HG02642 (cell line): ENCODE results near the gene CHRNA4.

Experiments
- ATAC-seq: cut with Tn5 transposase; IDR thresholded peaks from one replicate; pipeline ENCODE4 v1.9.1; 2021; ENCODE audit warnings: mild to moderate bottlenecking; ENCODE audit not compliant: unreplicated experiment, poor library complexity

Gene CHRNA4

DNA sequence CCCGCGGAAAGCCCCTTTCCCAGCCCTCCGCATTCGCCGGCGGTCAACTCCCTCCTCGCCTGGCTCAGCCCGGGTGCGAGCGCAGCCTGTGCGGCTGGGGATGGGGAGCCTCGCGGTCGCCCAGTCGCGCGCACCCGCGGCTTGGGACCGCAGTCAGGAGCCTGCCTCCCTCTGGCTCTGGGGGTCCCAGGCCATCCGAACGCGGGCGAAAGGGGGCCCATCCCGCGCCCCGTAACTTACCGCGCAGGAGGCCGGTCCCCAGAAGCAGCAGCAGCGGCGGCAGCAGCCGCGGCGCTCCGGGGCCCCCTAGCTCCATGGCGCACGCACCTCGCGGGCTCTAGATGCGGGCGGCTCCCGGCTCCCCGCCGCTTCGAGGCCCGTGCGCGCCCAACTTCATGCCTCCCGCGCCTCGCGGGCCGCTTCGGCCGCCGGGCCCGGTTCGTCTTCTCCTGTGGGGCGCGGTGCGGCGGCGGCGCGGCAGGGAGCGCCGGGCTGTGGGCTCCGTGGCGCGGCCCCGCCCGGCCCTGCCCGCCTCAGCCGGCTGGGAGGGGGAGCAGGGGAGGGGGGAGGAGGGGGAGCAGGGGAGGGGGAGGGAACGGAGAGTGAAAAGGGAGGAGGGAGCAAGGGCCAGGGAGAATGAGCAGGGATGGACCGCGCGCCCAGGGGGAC is at the start of gene CHRNA4:
TSS of gene CHRNA4 (minus strand) at position 500 of the 669 bp plus-strand sequence. CDS start at position 316, 184 bp downstream.
- ATAC-seq: no peak

DNA sequence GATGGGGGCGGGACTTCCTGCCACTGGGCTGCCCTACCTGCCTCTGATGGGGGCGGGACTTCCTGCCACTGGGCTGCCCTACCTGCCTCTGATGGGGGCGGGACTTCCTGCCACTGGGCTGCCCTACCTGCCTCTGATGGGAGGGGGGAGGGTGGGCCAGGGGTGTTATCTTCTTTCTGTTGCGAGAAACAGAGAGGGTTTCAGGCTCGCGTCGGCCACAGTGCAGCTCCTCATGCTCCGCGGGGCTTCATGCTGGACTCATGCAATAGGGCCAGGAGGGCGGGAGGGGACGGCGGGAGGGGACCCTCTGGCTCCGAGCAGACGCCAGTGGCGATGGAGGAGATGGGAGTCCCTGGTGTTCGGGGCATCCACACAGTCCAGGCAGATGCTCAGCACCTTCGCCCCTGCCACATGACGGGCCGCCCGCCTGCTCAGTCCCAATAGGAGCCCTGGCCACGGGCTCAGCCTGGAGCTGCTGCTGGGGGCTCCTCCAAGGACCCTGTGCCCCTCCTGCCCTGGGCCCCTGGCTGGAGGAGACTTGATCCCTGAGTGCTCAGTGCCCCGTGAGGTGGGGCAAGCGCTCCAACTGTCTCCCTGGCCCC is 48.8 kb upstream of the CHRNA4 start:
- no peak for ATAC-seq

DNA sequence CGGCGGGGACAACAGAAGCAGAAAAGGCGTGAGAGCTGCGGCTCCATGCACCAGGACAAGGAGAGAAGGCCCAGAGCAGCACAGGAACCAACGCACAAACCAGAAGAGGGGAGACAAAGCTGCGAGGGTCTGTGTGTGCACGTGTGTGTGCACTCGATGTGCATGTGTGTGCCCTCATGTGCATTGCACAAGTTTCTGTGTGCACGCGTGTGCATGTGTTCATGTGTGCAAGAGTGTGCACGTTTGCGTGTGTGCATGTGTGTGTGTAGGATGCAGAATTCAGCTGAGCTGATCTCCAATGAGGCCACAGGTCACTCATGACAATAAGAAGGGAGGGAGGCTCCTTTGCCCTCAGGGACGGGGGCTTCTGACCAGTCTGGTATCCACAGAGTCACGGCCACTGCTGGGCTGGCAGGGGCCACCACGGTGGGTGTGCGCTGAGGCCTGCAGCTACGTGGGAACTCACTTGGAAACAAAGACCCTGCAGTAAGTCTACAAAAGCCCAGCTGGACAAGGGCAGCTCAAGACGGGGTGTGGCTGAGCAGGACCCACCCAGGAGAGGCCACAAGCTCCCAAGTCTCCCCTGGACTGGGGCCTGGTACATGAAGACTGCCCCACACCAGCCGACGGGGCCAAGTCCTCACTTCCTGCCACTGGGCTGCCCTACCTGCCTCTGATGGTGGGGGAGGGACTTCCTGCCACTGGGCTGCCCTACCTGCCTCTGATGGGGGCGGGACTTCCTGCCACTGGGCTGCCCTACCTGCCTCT is 48.1 kb upstream of the CHRNA4 start:
- no peak for ATAC-seq

DNA sequence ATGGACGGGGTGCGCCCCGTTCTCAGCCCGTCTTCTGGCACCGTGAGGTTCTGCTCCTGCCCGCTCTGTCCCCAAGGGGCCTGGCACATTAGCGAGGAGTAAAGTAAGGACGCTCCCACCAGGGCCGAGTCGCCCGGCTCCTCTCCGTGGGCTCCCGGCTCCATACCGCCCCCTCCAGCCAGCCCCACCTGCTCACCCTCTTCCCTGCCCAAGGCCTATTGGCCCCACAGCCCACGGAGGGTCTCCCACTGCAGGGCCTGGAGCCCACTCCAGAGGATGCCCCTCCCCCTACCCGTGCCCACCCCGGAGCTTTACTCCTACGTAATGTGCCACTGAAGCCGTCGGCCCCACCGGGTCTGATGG is 47.5 kb upstream of the CHRNA4 start:
- ATAC-seq: no peak

DNA sequence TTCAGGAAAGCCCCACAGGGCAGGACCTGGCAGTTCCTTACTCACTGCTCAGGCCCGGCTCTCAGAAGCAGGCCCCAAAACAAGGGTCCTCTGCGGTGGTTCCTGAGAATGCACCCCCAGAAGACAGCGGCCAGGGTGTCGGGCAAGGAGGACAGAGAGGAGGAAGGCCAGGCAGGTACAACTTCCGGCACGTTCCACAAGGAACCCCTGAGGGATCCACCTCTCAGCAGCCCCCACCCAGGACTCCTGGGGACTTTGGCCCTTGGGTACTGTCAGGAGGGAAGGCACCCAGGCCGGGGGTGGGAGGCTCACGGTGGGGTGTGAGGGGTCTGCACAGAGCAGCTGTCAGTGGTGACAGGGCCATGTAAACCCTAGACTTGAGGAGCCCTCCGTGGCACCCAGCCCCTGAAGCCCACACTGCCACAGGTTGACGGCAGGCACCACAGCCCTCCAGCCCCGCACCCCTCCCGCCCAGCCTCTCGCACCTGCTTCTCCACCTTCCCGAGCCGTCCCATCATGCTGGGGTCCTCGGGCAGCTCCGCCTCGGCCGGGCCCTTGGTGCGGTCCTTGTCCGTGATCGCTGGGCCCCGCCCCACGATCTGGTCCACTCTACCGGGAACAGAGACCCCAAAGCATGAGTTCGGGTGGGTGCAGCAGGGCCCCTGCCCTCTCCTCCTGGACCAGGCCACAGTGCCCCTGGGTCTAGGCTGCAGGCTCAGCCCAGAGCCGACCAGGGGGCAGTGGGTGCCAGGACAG is 47.0 kb upstream of the CHRNA4 start:
- no peak for ATAC-seq

DNA sequence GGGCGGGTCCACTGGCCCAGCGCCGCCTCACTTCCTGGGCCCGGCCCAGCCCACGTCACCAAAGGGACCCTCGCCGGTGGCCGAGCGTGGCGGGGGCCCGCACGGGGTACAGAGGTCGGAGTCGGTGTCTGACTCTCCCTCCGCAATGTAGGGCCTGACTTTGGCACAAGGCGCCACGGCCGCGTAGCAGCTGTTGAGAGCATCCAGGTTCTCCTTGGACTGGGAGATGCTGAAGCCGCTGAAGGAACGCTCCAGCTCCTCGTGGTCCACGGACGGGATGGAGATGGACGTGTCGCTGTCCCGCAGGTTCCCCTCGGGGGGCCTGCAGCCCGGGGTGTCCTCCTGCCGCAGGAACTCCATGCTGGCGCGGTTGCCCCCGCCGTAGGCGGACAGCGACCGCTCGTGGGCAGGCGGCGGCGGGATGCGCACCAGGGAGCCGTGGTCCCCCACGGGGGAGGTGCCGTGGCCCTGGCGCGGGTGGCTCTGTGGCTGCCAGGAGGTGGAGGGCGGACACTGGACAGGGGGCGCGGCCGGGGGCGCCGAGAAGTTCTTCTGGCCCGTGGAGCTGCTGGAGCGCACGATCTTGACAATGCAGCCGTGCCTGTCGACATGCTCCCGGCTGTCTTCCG is 45.6 kb upstream of the CHRNA4 start:
- ATAC-seq: no peak

DNA sequence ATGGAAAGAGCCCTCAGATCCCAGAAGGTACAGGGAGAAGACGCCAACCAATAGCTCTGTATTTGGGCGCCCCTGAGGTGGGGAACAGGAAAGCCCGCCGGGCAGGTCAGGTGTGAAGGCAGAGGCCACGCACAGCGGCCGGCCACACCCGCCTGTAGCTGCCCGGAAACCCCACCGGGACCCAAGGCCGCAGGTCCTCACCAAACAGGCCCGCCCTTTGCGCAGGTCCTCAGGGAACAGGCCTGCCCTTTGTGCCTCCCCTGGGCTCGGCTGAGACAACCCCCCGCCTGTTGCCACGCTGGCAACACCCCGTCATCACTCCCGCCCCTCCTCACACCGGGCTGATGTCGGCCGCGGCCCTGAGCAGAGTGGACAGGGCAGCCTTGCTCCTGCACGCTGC is 44.9 kb upstream of the CHRNA4 start:
- no peak for ATAC-seq

DNA sequence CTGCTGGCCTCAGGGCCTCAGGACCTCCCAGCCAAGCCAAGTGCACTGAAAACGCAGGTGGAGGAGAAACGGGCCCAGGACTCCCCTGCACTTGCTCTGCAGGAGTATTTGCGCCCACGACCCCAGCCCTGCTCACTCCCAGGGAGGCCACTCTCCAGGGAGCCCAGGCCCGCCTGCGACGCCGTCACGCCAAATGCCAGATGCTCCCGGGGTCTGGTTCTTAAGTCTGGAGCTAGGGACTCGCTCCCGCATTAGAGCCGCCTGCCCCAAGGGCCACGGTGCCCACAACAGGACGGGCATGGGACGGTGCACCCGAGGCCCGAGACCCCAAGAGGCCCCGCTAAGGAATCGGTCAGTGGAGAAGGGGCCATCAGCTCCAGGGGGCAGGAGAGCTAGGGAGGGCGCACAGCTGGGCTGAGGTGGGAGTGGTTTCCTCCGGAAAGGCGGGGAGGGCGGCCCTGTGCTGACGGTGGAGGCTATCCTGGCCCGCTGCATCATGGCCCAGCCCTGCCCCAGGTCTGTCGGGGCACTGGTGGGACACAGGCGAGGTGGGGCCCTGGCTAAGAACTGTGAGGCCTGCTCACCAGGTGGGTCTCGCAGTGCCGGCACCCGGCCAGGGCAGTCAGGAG is 44.1 kb upstream of the CHRNA4 start:
- no peak for ATAC-seq

DNA sequence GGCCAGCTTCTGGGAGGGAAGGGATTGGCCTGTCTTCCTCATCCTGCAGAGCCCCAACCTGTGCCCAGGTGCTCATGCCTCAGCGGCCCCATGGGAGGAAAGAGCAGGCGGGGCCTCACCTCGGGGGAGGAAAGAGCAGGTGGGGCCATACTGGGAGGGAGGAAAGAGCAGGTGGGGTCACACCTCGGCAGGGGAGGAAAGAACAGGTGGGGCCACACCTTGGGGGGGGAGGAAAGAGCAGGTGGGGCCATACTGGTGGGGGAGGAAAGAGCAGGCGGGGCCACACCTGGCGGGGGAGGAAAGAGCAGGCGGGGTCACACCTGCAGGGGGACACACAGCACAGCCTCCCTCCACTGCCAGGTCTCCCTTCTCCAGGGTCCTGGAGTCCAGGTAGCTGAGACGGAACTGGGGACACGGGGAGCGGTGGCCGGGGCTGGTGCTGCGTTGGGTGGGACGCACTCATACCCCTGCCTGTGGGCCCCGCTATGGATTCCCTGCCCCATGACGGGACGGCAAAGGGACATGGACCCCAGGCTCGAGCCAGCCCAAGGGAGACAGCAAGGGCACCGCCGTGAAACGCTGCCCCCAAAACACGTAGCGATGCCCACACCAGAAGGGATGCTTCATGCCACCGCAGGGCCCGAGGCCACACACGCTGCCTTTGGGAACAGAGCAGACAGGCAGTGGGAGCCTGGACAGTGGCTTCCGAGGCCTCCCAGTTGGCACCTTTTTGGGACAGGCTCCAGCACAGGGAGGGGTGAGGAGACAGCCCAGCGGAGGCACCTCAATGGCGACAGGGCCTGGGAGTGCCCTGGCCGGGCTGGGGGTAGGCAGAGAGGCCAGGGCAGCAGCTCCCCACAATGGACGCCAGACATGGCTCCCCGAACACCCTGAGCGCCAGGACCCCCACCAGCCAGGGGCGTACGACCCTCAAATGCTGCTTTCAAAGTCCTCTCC is 43.3 kb upstream of the CHRNA4 start:
- no peak for ATAC-seq

DNA sequence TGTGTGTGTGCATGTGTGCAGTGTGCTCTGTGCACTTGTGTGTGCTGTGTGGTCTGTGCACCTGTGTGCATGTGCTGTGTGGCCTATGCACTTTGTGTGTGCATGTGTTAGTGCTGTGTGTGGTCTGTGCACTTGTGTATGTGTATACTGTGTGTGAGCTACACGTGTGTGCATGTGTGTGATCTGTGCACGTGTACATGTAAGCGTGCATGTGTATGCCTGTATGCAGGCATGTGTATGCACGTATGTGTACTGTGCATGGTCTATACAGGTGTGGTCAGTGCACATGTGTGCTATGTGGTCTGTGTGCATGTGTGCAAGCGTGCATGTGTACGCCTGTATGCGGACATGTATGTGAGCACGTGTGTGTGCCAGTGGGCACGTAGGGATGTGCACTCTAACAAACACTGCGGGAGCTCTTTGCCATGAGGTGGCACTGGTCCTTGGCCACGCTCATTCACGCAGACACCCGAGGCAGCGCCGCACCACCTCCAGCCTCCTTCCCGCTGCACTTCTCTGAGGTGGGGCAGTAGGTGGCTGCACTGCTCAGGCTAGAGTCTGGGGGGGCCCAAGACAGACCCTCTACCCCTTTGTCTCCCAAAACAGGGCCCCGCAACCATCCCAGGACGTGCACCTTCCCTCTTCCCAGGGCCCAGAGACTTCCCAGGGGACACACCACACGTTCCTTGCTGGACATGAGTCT is 42.4 kb upstream of the CHRNA4 start:
- ATAC-seq: no peak

DNA sequence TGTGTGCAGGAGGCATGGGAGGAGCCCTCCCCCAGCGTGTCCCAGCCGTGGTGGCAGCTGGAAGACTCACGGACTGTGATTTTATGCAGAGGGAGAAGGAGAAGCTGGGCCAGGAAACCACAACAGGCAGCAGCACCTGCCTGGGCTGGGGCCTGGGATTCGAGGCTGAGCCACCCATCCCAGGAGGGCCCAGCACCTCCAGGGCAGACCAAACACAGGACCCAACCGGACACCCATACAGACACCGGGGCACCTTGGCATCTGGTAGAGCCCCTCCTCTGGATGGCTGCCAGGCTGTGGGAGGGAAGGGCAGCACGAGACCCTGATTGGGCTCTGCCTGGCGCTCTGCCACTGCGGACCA is 41.7 kb upstream of the CHRNA4 start:
- no peak for ATAC-seq

DNA sequence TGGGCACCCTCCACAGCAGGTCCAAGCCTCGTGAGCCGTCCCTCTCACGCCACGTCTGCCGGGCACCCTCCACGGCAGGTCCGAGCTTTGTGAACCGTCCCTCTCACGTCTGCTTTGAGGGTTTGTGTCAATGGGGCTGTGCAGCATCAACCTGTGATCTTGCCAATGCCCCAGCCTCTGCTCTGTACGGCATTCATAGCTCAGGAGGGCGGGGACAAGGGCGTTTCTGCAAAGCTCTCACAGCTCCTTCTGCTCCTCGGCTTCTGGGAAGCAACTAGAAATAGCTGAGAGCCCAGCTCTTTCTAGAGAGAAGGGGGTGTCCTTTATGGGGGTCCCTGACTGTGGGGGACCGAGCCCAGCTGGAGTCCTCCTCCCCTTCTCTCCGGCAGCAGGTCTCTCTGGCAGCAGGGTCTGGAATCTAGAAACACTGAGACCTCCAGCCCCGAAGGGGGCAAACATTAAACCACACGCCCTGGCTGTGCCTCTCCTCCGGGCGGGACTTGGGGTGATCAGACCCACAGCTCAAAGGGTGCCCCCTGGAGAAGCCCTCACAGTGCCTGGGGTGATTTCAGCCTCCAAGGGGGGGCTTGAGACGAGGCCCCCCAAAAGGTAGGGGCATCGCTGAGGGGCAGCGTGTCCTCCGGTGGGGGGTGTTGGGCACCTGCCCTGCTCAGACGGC is 41.2 kb upstream of the CHRNA4 start:
- ATAC-seq: no peak

DNA sequence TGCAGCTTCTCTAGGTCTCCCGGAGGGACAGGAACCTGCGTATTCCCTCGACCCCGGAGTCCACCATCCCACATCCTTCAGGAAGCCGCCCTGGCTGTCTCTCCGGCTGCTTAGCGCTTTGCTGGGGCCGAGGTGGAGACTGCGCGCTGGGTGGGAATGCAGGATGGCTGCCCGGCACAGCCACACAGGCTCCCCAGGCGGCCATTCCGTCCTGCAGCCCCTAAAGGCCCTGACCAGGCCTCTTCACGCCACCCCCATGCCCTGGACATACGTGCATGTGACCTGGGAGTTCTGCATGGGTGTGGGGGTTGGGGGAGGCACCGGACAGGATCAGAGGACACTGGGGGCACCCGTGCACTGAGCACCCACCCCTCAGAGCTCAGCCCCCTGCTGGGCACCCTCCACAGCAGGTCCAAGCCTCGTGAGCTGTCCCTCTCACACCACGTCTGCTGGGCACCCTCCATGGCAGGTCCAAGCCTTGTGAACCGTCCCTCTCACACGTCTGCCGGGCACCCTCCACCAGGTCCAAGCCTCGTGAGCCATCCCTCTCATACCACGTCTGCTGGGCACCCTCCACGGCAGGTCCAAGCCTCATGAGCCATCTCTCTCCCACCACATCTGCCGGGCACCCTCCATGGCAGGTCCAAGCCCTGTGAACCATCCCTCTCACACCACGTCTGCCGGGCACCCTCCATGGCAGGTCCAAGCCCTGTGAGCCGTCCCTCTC is 40.4 kb upstream of the CHRNA4 start:
- no peak for ATAC-seq

DNA sequence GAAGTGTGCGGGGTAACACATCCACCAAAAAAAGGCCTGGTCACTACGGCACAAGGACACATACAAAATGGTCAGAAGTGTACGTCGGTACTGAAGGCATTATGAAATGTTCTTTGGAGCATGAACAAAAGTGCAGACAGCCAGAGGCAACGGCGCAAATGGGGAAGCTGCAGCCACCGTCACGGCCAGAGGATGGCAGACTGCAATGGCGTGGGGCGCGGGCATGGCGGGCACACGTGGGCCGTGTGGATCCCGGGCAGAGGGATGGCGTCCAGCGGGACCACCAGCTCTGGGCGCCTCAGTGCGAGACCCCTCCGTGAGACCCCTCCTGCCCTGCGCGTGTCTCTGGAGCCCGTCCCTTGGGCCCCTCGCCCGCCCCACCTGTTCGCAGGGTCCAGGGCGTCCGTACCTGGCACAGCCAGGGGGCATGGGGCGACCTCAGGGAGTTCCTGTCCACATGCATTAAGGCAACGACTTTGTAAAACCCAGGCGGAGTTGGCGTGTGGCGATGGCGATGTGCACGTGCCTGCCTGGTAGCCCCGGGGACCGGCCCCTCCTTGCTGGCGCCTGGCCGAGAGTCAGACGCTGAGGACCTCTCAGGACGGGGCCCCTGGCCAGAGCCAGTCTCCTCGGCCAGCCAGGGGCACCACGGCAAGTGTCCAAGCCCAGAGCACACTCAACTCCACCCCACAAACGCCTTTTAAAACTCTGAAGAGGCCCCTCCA is 39.5 kb upstream of the CHRNA4 start:
- ATAC-seq: no peak

DNA sequence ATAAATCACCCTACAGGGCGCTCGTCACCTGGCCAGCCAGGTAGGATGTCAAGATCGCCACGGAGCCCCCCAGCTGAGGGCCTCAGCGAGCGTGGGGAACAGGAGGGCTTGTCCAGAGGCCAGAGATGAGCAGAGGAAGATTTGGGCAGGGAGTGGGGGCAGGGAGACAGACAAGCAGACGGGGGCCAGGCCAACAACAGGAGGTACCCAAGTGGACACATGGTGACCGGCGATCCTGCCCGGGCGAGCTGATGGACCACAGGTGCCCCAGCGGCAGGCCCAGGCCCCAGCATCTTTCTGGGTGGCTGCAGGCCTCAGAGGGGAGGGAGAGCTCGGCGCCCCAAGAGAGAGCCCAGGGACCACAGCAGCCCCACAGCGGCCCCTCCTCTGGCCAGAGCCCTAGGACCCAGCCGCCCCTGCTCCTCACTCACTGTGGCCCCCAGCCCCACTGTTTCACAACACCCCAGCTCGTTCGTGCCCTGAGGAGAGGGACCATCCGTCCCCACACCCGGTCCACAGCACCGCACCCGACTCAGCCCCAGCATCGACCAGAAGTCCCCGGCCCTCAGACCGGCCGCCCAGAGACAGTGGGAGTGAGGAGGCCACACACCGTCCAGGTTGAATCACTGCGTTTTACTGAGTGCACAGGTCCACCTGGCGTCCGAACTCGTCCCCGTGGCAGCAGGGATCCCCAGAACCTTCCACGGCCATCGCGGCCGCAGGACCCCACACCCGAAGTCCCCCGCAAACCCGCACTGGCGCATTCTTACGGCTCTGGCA is 38.6 kb upstream of the CHRNA4 start:
- no peak for ATAC-seq
